ENCODE data around the gene ZBTB46.
"Not testable (repeated sequence)": the region's sequence is repeated elsewhere in the genome, so short reads cannot be mapped to it uniquely, and the experiment has no call there.

The ZBTB46 gene

DNA sequence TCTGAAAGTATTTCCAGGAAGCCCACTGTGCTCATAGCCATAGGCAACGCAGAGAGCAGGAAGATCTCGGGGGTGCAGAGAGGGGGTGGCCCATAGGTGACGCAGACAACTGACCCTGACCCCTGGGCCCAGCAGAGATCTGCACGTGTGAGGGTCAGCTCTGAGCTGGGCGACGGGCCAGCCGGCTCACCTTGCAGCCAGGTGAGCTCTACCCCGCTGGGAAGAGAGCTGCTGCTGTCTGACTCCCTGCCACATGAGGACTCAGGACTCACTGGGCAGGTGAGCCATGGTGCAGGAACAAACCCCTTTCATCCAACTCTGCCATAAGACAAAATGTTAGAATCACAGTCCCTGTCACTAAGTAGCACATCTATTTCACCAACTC is 19.6 kb downstream of the ZBTB46 start:
- no peak for DNase-seq

DNA sequence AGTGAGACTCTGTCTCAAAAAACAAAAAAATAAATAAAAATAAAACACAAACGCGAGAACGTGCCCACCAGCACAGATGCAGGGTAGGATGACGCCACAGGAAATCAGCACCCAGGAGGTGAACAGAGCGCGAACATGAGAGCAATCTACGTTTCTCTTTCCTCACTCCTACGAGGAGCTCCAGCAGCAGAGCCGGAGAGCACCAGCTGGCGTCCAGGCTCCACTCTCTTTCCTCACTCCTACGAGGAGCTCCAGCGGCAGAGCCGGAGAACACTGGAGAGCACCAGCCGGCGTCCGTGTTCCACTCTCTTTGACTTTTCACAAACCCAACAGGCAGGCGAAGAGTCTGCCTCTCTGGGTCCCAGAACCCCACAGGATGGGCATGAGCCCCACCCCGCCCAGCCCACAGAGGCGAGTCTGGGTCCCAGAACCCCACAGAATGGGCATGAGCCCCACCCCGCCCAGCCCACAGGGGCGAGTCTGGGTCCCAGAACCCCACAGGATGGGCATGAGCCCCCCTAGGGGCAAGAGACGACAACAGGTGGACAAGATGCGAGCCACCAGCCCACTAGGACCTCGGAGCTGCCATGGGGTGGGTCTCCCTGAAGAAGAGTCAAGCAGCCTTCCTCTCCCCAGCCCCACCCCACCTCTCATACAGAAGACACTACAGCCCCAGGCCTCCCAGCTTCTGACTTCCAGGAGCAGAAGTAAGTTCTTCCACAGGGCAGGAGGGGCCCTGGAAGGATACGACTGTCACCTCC is 20.2 kb downstream of the ZBTB46 start:
- no peak for DNase-seq

DNA sequence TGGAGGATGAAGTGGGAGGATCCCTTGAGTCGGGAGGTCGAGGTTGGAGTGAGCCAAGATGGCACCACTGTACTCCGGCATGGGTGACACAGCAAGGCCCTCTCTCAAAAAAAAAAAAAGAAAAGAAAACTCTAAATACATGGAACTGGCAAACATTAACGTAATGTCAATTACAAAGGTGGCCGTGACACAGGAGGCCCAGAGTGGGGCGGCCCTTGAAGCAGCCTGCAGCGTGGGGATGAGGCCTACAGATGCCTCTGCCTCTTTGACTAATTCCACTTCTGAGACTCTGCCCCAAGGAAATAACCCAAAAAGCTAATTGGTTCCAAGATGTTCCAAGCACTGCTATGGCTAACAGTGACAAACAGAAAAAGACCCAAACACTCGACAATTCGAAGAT is 21.2 kb downstream of the ZBTB46 start:
- no peak for DNase-seq

DNA sequence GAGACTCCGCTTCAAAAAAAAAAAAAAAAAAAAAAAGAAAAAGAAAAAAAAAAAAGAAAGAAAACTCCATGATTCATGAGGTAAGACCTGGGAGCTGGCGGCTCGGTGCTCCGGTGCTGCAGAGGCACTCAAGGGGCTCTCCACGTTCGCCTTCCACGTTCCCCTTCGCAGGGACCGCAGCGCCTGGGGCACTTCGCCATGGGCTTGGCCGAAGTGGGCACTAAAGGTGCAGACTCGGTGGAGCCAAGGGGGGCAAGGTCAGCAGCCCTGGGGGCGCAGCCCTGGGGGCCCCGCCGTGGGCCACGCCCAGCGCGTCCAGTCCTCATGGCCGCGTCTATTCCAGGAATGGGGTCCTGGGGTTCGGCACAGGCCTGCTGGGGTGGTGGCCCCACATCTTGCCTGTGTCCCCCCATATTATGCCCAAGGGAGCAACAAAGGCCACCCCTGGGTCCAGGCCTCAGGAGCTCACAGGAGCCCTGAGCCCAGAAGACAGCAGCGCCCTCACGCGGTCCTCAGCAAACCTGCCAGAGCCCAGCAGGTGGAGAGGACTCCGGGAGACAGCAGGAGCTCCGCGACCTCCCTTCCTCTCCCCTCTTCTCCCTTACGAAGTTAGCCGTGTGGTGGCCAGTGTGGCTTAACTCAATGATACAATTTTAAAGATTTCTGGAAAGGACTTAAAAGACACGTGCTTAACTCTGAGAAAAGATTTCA is 21.9 kb downstream of the ZBTB46 start:
- DNase-seq: no peak

DNA sequence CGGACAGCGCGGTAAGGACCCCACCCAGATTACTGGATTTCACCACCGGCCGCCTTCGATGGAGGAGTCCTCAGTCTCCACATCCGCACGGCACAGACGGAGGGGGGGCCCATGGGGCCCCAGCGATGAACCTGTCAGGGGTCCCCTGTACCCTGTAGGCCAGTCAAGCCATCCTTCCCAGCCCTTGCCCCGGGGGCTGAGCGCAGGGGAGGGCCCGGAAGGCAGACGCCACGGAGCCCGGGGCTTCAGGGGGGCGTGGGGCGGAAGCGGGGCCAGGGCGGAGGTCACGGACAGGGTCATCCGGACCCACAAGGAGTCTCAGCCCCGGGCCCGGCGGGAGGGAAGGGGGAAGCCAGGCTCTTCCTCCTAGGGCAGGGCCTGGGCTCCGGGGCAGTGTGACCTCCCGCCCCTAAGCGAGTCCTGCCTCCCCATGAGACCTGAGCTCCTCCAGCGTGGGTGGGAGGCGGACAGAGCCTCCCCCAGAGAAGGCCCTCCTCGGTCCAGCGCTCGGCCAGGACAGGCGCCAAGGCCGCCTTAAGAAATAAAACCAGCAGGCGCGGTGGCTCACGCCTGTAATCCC is 22.8 kb downstream of the ZBTB46 start:
- no peak for DNase-seq

DNA sequence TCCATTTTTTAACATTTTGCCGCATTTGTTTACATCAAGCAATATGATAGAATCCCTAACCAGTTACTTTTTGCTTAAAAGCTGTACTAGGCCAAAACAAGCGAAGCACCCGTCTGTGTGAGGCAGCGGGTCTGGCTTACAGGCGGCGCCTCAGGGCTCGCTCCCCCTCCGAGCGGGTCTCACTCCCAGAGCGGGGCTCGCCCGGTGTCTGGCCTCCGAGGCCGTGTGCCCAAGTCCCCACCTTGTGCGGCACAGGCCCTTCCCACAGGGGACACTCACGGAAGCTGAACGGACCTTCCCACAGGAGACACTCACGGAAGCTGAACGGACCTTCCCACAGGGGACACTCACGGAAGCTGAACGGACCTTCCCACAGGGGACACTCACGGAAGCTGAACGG is 23.4 kb downstream of the ZBTB46 start:
- no peak for DNase-seq

DNA sequence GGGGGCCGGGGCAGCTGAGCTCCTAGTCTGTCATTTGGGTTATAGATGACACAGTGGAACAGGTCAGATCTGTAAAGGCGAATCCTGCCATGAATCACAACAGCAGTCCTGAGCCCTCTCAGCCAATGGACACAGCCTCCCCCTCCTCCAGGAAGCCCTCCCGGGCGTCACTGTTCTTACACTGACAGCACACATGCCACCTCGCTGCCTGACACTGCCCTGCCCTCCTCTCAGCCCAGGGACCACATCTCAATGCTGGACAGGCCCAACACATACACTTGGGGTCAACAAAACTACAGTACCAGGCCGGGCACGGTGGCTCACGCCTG is 26.8 kb downstream of the ZBTB46 start:
- DNase-seq: no peak

DNA sequence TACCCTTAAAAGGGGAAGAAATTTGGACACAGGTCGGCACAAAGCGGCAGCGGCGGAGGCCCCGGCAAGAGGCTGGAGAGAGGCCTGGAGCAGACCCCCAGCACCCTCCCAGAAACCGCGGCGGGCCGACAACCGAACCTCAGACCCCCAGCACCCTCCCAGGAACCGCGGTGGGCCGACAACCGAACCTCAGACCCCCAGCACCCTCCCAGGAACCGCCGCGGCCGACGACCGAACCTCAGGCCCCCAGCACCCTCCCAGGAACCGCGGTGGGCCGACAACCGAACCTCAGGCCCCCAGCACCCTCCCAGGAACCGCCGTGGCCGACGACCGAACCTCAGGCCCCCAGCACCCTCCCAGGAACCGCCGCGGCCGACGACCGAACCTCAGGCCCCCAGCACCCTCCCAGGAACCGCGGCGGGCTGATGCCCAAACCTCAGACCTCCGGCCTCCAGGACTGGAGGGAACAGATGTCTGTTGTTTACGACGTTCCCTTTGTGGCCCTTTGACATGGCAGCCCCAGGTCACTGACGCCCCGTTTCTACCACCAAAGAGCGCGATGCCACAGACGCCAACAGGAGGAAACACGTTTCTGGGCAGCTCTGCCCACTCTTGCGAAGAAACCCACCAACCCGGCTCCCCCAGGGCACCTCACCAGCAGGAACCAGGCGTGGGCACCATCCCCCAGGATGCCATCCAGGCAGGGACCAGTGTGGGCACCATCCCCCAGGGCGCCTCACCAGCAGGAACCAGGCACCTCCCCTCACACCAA is 28.4 kb downstream of the ZBTB46 start:
- no peak for DNase-seq

DNA sequence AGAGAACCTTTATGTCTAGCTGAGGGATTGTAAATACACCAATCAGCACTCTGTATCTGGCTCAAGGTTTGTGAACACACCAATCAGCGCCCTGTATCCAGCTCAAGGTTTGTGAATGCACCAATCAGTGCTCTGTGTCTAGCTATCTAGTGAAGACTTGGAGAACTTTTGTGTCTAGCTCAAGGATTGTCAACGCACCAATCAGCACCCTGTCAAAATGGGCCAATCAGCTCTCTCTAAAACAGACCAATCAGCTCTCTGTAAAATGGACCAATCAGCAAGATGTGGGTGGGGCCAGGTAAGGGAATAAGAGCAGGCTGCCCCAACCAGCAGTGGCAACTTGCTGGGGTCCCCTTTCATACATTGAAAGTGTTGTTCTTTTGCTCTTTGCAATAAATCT is 29.9 kb downstream of the ZBTB46 start:
- not testable (repeated sequence) for DNase-seq

DNA sequence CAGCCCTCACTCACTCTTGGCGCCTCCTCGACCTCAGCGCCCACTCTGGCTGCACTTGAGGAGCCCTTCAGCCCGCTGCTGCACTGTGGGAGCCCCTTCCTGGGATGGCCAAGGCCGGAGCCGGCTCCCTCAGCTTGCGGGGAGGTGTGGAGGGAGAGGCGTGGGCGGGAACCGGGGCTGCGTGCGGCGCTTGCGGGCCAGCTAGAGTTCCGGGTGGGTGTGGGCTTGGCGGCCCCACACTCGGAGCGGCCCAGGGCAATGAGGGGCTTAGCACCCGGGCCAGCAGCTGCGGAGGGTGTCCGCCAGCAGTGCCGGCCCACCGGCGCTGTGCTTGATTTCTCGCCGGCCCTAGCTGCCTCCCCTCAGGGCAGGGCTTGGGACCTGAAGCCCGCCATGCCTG is 30.7 kb downstream of the ZBTB46 start:
- not testable (repeated sequence) for DNase-seq

DNA sequence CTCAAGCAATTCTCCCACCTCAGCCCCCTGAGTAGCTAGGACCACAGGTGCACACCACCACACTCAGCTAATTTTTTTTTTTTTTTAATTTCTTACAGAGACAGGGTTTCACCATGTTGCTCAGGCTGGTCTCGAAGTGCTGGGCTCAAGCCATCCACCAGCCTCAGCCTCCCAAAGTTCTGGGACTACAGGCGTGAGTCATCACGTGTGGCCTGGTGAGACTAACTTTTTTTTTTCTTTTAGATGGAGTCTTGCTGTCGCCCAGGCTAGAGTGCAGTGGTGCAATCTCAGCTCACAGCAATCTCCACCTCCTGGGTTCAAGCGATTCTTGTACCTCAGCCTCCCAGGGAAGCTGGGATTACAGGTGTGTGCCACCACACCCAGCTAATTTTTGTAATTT is 31.9 kb downstream of the ZBTB46 start:
- DNase-seq: not testable (repeated sequence)

DNA sequence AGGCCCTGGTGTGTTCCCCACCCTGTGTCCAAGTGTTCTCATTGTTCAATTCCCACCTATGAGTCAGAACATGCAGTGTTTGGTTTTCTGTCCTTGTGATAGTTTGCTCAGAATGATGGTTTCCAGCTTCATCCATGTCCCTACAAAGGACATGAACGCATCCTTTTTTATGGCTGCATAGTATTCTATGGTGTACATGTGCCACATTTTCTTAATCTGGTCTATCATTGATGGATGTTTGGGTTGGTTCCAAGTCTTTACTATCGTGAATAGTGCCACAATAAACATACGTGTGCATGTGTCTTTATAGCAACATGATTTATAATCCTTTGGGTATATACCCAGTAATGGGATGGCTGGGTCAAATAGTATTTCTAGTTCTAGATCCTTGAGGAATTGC is 33.9 kb downstream of the ZBTB46 start:
- DNase-seq: not testable (repeated sequence)

DNA sequence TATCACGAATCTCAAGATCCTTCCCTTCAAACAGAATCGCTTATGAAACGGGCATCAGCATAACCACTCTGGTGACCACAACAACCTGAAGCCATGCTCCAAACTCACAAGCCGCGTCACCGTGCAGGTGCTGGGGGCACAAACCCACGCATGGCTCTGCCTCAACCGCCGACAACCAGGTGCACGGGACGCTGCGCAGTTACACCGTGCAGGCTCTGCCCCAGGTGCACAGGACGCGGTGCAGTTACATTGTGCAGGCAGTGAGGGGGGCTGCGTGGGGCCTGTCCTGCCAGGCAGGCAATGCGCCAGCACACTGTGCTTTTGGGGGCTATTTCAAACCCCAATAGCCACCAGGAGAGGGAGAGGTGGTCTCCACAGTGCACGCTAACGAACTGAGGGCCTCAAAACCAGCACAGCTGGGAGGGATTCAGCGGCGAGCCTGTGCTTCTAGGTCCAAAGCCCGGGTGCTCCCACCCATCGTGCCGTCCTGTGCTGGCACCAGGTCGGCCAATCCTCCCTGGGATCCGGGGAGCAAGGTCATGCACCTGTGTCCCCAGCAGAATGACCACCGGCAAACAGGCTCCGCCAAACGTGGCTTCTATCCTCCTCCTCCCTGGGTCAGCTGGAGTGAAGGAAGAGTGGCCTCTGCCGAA is 35.8 kb downstream of the ZBTB46 start:
- DNase-seq: no peak

DNA sequence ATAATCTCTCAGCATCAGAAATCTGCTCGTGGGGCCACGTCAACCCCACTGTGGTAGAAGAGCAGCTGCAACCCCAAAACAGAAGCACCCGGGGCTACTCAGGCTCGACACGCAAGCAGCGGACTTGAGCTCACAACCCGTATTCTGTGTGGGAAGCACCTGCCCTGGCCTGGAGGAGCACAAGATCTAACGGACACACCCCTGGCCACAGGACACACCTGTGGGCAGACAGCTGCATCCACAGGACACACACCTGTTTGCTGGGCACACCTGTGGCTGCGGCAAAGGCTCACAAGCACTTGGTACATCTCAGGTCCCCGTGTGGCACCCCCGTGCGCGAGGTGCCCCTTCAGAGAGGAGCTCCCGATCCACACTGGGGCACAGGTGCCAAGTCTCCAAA is 36.5 kb downstream of the ZBTB46 start:
- no peak for DNase-seq

DNA sequence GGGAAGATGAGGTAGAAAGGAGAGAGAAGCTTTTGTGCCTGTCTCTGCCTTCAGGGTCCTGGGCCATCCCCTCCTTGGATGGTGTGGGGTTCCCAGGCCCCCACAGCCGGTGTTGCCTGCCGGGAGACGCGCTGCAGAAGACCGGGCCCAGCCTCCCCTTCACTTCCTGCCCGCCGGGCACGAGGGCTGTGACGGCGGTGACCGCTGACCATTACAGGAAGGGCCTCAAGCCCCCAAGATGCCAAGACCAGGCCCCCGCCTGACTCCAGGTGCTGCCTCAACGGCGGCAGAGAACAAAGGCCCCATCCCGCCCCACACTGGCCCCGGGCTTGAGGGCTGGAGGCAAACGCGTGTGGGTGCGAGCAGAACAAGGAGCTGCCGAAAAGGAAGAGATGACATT is 38.2 kb downstream of the ZBTB46 start:
- DNase-seq: no peak

DNA sequence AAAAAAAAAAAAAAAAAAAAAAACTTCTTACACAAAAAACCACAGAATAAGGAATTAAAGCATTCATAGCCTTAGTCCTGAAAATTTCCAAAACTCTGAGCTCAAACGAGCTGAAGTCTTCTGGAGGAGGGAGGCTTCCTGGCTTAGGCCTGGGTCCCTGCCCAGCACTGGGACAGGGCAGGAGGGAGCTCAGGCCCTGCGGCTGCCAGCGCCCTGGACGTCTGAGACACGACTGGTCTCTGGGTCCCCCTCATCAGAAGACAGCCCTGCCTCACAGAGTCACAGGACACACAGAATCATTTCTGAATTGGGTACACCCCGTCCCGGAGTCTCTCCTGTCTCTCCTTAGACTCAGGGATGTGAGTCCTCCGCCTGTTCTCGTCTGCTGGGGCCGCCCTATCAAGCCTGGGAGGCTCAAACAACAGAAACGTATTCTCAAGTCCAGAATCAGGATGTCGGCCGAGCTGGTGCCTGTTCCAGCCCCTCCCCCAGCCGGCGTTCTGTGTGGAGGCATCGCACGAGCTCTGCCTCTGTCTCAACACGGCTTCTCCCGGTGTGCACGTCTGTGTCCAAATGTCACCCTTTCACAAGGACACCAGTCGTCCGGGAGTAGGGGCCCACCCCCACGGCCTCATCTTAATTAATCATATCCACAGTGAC is 39.4 kb downstream of the ZBTB46 start:
- no peak for DNase-seq

DNA sequence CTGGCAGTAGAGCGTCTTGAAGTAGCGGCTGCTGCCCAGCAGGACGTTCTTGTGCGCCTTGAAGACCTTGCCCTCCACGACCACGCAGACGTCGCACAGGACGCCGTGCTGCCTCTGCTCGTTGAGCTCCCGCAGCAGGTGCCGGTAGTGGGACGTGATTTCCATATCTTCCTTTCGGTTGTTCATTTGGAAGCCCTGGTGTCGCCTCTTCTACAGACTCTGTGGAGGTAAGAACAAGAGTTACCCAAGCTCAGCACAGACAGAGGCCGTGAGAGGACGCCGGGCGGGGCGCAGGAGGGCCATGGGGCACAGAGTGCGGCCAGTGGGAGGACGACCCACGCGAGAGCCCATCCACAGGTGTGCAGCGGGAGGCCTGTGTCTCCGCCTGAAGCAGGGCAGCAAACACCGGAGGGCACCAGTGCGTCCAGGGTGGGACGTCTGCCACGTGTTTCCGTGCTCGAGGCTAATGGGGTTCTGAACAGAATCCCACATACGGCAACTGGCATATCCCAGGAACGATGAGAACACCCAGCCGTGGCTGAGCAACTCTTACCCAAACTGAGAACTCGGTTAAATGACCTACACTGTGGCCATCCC is 40.4 kb downstream of the ZBTB46 start:
- DNase-seq: no peak

DNA sequence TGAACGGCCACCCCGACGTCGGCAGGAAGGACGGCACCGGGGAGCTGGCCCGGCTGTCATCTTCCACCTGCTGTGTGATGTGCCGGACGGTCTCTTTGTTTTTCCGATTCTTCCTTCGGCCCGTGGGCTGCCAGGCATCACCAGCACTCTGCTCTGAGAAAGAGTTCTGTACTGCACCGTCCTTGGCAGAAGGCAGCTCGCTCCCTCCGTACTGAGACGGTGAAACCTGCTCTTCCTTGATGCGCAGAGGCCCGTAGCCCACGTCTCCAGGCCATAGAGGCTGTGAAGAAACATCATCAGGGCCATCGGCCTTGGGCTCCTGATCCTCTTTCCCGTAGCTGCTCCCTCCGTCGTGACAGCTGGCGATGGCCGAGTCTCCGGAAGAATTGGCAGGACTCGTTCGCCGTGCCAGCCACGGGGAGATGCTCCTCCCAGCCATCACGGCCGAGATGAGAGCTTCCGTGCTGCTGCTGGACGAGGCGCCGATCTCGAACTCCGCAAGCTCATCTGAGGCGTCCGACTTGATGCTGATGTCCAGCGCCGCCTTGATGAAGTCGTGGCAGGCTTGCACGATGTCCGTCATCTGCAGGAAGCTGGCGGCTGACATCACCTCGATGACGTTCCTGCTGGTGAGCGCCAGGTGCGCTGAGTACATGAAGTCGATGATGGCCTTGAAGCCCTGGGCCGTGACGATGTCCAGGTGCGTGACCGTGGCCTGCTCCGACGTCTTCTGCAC is 41.1 kb downstream of the ZBTB46 start:
- DNase-seq: no peak

DNA sequence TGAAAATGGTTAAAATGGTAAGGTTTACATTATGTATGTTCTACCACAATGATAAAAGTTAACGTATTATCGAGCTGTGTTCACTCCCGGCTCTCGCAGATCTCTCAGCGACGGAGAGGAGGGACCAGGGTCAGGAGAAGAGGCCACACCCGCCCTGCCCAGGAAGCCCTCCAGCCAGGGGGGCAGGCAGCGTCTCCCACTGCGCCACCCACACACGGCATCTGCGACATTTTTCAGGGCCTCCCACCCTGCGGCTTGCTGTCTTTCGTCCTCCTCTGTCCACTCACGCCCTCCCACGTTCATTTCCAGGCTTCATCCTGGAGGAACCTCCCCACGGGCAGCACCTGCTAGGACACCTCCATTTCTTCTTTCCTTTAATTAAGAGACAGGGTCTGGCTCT is 43.3 kb downstream of the ZBTB46 start:
- DNase-seq: no peak

DNA sequence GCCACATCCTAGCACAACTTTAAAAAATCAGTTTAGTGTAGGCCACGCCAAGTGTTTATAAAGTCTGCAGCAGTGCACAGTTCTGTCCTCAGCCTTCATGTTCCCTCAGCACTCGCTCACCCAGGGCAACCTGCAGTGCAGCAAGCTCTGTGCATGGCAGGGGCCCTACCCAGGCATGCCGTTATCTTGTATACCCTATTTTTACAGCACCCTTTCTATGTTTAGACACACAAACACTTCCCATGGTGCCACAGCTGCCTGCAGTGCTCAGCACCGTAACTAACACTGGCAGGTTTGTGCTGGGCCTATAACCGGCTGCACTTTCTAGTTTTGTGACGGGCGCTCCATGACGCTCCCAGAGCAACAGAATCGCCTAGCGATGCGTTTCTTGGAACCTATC is 43.8 kb downstream of the ZBTB46 start:
- DNase-seq: no peak

DNA sequence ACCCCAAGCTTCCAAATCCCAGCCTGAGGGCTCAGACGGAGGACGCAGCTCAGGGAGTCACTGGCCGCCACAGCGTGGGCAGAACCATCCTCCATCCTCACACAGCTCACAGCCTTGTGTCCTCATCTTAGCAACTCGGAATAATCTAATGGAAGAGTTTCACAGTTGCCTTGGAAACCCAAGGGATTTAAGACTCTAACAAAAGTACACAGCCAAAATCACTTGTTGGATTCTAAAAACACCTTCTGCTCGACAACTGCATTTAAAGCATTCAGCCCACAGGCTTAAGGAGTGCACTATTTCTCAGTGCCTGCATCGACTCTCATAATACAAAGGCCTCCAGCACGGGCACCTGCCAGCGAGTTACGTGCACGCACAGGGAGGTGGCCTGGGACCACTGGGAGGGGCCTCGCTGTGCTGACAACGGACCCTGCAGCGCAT is 45.4 kb downstream of the ZBTB46 start:
- no peak for DNase-seq

Data from NCI-H1048 (cell line).